PFSK-1 (cell line): Measurements from ENCODE around the gene MCTS1.

Experiments used
- POLR2AphosphoS5 ChIP-seq: IDR thresholded peaks from 2 replicates; pipeline ENCODE4 v1.6.1; 2012; ENCODE audit warnings: low read depth, mild to moderate bottlenecking, control low read depth, low read length, moderate library complexity
- SIN3A ChIP-seq: IDR thresholded peaks from 2 replicates; pipeline ENCODE4 v1.6.1; 2012; ENCODE audit warnings: mild to moderate bottlenecking, low read length, moderate library complexity, borderline replicate concordance; ENCODE audit not compliant: insufficient read depth
- TF ChIP-seq, protein P1 (sequence below), 2 experiments: IDR thresholded peaks; 2 replicates each; pipeline versions ENCODE4 v1.6.1 to v1.8.0; 2011 to 2012; ENCODE audit warnings: low read depth in 2 of 2, low read length in 2 of 2, control low read depth in 1 of 2, inconsistent platforms in 1 of 2, mild to moderate bottlenecking in 1 of 2, moderate library complexity in 1 of 2; ENCODE audit not compliant: insufficient read depth in 1 of 2

DNA sequence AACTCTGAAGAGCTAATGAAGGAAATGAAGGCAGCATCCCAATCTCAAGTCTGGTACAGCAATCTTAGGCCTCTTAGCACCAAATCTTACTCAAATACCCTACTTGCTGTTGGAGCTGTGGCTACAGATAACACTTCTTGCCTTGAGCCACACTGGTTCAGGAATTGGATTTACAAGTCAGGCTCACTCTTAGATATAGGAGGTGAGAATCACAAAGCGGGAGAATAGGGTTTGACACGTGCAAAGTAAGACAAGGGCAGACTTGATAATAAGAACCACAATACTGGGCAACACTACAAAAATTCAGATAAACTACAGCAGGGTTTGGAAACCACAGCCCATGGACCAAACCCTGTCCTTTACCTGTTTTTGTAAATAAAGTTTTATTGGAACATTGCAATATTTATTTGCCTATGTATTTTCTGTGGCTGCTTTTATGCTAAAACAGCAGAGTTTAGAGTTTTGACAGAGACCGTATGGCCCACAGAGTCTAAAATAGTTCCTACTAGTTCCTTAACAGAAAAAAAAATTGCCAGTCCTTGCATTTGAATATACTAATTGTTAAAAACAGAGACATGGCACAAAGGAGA lies 33.8 kb upstream of the MCTS1 start:
- TF ChIP-seq POLR2AphosphoS5 (no peak), SIN3A (no peak)
- TF ChIP-seq, protein P1, sequence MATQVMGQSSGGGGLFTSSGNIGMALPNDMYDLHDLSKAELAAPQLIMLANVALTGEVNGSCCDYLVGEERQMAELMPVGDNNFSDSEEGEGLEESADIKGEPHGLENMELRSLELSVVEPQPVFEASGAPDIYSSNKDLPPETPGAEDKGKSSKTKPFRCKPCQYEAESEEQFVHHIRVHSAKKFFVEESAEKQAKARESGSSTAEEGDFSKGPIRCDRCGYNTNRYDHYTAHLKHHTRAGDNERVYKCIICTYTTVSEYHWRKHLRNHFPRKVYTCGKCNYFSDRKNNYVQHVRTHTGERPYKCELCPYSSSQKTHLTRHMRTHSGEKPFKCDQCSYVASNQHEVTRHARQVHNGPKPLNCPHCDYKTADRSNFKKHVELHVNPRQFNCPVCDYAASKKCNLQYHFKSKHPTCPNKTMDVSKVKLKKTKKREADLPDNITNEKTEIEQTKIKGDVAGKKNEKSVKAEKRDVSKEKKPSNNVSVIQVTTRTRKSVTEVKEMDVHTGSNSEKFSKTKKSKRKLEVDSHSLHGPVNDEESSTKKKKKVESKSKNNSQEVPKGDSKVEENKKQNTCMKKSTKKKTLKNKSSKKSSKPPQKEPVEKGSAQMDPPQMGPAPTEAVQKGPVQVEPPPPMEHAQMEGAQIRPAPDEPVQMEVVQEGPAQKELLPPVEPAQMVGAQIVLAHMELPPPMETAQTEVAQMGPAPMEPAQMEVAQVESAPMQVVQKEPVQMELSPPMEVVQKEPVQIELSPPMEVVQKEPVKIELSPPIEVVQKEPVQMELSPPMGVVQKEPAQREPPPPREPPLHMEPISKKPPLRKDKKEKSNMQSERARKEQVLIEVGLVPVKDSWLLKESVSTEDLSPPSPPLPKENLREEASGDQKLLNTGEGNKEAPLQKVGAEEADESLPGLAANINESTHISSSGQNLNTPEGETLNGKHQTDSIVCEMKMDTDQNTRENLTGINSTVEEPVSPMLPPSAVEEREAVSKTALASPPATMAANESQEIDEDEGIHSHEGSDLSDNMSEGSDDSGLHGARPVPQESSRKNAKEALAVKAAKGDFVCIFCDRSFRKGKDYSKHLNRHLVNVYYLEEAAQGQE (IDR thresholded peaks at IDR 0.05; ENCODE audit: insufficient read depth in 1 of 2, low read depth in 2 of 2, low read length in 2 of 2) = no peak
